GM12864 (cell line): Measurements from ENCODE around the gene SOAT1.
A peak's percentile ranks its signal among the peaks of the same experiment; 100 is the strongest.
"Not testable (repeated sequence)": the region's sequence is repeated elsewhere in the genome, so short reads cannot be mapped to it uniquely, and the experiment has no call there.

ENCODE experiments used
- DNase-seq: peaks from one replicate; pipeline ENCODE4 v3.0.0-alpha.2; 2011; ENCODE audit warnings: low read depth
- H3K4me3 ChIP-seq: 2 replicates; pipeline ENCODE4 v1.5.1; 2011; ENCODE audit warnings: mild to moderate bottlenecking, low read depth, low read length, control low read depth
- CTCF ChIP-seq: IDR thresholded peaks from 2 replicates; pipeline ENCODE4 v1.5.1; 2011; ENCODE audit warnings: low read depth, mild to moderate bottlenecking, moderate library complexity, low read length, control low read depth, inconsistent platforms; ENCODE audit errors: missing control alignments

SOAT1 gene

DNA sequence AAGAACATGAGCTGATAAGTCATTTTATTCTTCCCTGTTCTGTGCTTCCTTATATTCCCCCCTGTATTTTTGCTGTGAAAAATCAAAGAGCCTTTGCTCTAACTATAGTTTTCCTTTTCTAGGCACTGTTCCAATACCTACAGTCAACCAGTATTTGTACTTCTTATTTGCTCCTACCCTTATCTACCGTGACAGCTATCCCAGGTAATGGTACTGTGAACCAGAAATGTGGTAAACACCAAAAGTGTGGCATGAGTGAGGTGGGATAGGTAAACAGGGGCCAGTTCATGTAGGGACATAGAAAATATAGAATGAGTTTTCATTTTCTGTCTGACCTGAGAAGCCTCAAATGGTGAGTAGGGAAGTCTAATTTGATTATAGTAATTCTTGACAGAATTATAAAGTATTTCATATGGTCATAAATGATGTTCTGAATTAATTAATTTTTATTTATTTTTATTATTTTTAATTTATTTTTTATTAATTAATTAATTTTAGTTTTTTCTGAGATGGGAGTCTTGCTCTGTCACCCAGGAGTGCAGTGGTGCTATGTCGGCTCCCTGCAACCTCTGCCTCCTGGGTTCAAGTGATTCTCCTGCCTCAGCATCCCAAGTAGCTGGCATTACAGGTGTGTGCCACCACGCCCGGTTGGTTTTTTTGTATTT, 49.3 kb downstream of the SOAT1 start:
- TF ChIP-seq CTCF: no peak
- DNase-seq: no peak
- H3K4me3 ChIP-seq: no peak overlapping the region

DNA sequence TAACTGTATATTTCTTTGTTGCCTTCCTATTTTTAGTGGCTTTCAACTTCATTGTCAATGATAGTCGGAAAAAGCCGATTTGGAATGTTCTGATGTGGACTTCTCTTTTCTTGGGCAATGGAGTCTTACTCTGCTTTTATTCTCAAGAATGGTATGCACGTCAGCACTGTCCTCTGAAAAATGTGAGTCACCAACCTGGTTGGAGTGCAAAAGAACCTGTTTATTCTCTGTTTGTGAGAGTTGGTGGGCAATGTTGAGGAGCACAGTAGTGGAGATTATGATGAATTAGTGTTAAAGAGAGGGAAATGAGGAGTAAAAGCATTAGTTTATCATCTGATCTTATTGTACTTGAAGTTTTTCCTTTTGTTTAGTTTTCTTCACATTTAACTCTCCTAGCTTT, 57.7 kb downstream of the SOAT1 start:
- DNase-seq: no peak
- H3K4me3 ChIP-seq: no peak overlapping the region

GRCh38 chr1:179352236-179352635, 58.6 kb downstream of the SOAT1 start:
- H3K4me3 ChIP-seq: no peak overlapping the region
- no peak for DNase-seq
- no peak for TF ChIP-seq CTCF

More for the DNA sequence above, 57.7 kb downstream of the SOAT1 start:
- no peak for TF ChIP-seq CTCF

DNA sequence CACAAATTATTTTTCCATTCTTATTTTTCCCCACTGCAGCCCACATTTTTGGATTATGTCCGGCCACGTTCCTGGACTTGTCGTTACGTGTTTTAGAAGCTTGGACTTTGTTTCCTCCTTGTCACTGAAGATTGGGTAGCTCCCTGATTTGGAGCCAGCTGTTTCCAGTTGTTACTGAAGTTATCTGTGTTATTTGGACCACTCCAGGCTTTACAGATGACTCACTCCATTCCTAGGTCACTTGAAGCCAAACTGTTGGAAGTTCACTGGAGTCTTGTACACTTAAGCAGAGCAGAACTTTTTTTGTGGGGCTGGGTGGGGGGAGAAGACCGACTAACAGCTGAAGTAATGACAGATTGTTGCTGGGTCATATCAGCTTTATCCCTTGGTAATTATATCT, 59.9 kb downstream of the SOAT1 start:
- DNase-seq: no peak
- TF ChIP-seq CTCF: no peak

GRCh38 chr1:179361631-179362030, 68.0 kb downstream of the SOAT1 start:
- not testable (repeated sequence) for DNase-seq, H3K4me3 ChIP-seq

More for the DNA sequence above, 59.9 kb downstream of the SOAT1 start:
- no peak overlapping the region for H3K4me3 ChIP-seq

DNA sequence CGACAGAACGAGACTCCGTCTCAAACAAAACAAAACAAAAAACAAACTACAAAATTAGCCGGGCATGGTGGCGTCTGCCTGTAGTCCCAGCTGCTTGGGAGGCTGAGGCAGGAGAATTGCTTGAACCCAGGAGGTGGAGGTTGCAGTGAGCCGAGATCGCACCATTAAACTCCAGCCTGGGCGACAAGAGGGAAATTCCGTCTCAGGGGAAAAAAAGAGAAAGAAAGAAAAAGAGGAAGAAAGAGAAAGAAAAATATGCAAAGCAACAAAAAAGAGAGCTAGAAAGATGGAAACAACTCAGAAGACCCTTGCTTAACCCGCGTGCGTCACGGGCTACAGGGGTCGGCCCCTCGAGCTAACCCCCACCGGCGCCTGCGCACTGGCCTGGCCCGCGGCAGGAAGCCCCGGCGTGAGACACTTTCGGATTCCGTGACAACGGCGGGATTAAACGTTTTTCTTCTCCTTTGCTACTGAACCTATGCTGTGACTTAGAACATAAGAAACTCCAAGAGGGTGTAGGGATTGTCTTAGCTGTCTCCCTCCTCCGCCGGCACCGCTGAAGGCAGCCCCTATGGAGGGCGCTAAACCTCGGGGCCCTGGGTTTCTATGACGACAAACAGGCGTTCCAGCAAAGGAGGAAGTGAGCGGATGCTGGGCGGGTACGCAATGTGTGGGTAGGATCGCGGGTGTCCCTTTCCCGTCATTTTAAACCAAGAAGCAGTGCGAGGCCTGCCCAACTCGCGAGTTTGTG, 71.9 kb downstream of the SOAT1 start, which contains the start of gene AXDND1:
Gene AXDND1 (plus strand): TSS at position 630 of the 751 bp plus-strand sequence. CDS start 539 bp downstream, outside the sequence.
- H3K4me3 ChIP-seq: peak within 1 kb of the TSS; percentile 95
- peak; percentile 75 for DNase-seq
- TF ChIP-seq CTCF: no peak

- peak overlapping the region; percentile 95 for H3K4me3 ChIP-seq
- no peak for DNase-seq
- TF ChIP-seq CTCF: no peak
Observed at GRCh38 chr1:179366093-179366800, 72.7 kb downstream of the SOAT1 start.
